SK-N-SH treated with all-trans-retinoic acid at 6 μM for 48 hours (cell line): ENCODE data around the gene CACHD1.

Source experiments
- ATAC-seq: fragments of 200-7000 bp; cut with Tn5 transposase; 3 replicates; pipeline ENCODE4 v1.9.1; 2020; ENCODE audit warnings: mild to moderate bottlenecking, moderate library complexity
- ARNTL ChIP-seq: fragments of 450-650 bp; formaldehyde crosslinking; IDR thresholded peaks from 2 replicates; pipeline ENCODE4 v1.5.0; 2020; ENCODE audit warnings: low read depth, mild to moderate bottlenecking, moderate library complexity, borderline replicate concordance
- BACH2 ChIP-seq: fragments of 250-450 bp; sonication (Bioruptor Pico); IDR thresholded peaks from 2 replicates; pipeline ENCODE4 v1.9.0; 2021; ENCODE audit warnings: mild to moderate bottlenecking, borderline replicate concordance
- CSDC2 ChIP-seq: fragments of 250-450 bp; sonication (Bioruptor Pico); IDR thresholded peaks from 2 replicates; pipeline ENCODE4 v1.5.0; 2020; ENCODE audit warnings: mild to moderate bottlenecking, moderate library complexity
- ESRRG ChIP-seq: fragments of 250-450 bp; sonication (Bioruptor Pico); IDR thresholded peaks from 2 replicates; pipeline ENCODE4 v1.6.1; 2021; ENCODE audit warnings: mild to moderate bottlenecking
- GLIS3 ChIP-seq: fragments of 250-450 bp; sonication (Bioruptor Pico); IDR thresholded peaks from 2 replicates; pipeline ENCODE4 v1.5.0; 2020; ENCODE audit warnings: mild to moderate bottlenecking, moderate library complexity
- ISL1 ChIP-seq: fragments of 250-450 bp; sonication (Bioruptor Pico); IDR thresholded peaks from 2 replicates; pipeline ENCODE4 v2.1.2; 2022; ENCODE audit warnings: mild to moderate bottlenecking, moderate library complexity
- OSR1 ChIP-seq: fragments of 250-450 bp; sonication (Bioruptor Pico); IDR thresholded peaks from 2 replicates; pipeline ENCODE4 v1.8.0; 2022; ENCODE audit warnings: moderate library complexity, mild to moderate bottlenecking, inconsistent platforms
- PPARA ChIP-seq: fragments of 250-450 bp; sonication (Bioruptor Pico); IDR thresholded peaks from 2 replicates; pipeline ENCODE4 v1.5.0; 2020; ENCODE audit warnings: mild to moderate bottlenecking, borderline replicate concordance
- RARB ChIP-seq: fragments of 250-450 bp; sonication (Bioruptor Pico); IDR thresholded peaks from 2 replicates; pipeline ENCODE4 v1.8.0; 2021; ENCODE audit warnings: mild to moderate bottlenecking, moderate library complexity
- SNAI2 ChIP-seq: fragments of 250-450 bp; sonication (Bioruptor Pico); IDR thresholded peaks from 2 replicates; pipeline ENCODE4 v1.5.0; 2020; ENCODE audit warnings: mild to moderate bottlenecking, moderate library complexity
- TCF4 ChIP-seq: fragments of 250-450 bp; sonication (Bioruptor Pico); IDR thresholded peaks from 2 replicates; pipeline ENCODE4 v1.8.0; 2021; ENCODE audit warnings: mild to moderate bottlenecking, moderate library complexity, borderline replicate concordance
- TOX ChIP-seq: fragments of 250-450 bp; sonication (Bioruptor Pico); IDR thresholded peaks from 2 replicates; pipeline ENCODE4 v1.8.0; 2021; ENCODE audit warnings: mild to moderate bottlenecking, moderate library complexity, borderline replicate concordance
- ZC3H10 ChIP-seq: fragments of 250-450 bp; sonication (Bioruptor Pico); IDR thresholded peaks from 2 replicates; pipeline ENCODE4 v1.5.1; 2021; ENCODE audit warnings: mild to moderate bottlenecking, moderate library complexity
- ZFP3 ChIP-seq: fragments of 250-450 bp; sonication (Bioruptor Pico); IDR thresholded peaks from 2 replicates; pipeline ENCODE4 v1.5.0; 2020; ENCODE audit warnings: mild to moderate bottlenecking, moderate library complexity
- ZFP30 ChIP-seq: fragments of 450-650 bp; formaldehyde crosslinking; IDR thresholded peaks from 2 replicates; pipeline ENCODE4 v1.5.0; 2022; ENCODE audit warnings: mild to moderate bottlenecking, moderate library complexity
- ZNF565 ChIP-seq: fragments of 450-650 bp; formaldehyde crosslinking; conservative IDR thresholded peaks from 2 replicates; pipeline ENCODE4 v1.5.0; 2020; ENCODE audit warnings: low read depth, mild to moderate bottlenecking, moderate library complexity
- ZNF70 ChIP-seq: fragments of 450-650 bp; formaldehyde crosslinking; IDR thresholded peaks from 2 replicates; pipeline ENCODE4 v1.5.0; 2020; ENCODE audit warnings: mild to moderate bottlenecking, moderate library complexity
- ZNF8 ChIP-seq: fragments of 450-650 bp; formaldehyde crosslinking; IDR thresholded peaks from 2 replicates; pipeline ENCODE4 v1.5.0; 2020; ENCODE audit warnings: mild to moderate bottlenecking, moderate library complexity
- TF ChIP-seq, protein P1 (sequence below): fragments of 250-450 bp; sonication (Bioruptor Pico); IDR thresholded peaks from 2 replicates; pipeline ENCODE4 v1.5.1; 2020; ENCODE audit warnings: low read depth, mild to moderate bottlenecking, moderate library complexity
- TF ChIP-seq, protein P2 (sequence below): fragments of 250-450 bp; sonication (Bioruptor Pico); IDR thresholded peaks from 2 replicates; pipeline ENCODE4 v1.8.0; 2021; ENCODE audit warnings: low read depth, mild to moderate bottlenecking, moderate library complexity, borderline replicate concordance
- TF ChIP-seq, protein P3 (sequence below): fragments of 250-450 bp; sonication (Bioruptor Pico); IDR thresholded peaks from 2 replicates; pipeline ENCODE4 v1.5.0; 2020; ENCODE audit warnings: mild to moderate bottlenecking, moderate library complexity
- TF ChIP-seq, protein P4 (sequence below): fragments of 250-450 bp; sonication (Bioruptor Pico); IDR thresholded peaks from 2 replicates; pipeline ENCODE4 v1.5.1; 2021; ENCODE audit warnings: mild to moderate bottlenecking, moderate library complexity

The CACHD1 gene

DNA sequence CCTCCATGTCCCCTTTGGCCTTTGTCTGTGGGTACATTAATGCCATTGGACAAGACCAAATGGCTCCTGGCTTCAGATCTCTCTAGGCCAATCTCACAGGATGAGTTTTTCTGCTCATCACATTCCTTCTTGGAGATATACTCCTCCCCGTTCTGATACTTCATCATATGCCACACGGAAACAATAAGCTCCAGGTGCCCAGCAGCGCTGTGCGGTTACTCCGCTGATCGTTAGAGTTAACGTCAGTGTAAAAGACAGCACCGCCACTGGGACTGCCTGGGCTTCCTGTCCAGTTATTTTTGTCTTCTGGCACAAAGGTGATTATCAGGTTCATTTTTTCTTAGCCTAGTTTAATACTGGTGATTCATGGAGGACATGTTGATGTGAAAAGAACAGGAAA lies 22.5 kb downstream of the CACHD1 start:
- TF ChIP-seq ZNF8 (CRISPR knock-in tag) (no peak), OSR1 (no peak)
- TF ChIP-seq, all 23 proteins: peak for 0
- no peak for ATAC-seq

DNA sequence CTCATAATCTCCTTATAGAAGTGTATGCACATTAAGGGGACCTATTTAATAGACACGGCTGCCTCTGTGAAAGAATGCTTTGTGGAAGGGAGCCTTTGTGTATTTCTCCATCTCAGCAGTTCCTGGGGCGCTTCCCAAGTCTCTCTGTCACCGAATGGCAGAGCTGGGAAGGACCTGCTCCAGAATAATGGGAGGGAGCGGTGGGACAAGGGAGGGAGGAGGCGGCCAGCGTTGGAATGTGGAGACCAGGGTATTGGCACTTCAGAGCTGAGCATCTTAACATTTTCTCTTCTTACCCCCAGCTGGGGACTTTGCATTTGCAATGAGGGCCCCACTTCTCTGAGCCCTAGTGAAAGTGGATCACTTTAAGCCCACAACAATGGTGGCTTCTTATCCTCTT lies 23.9 kb downstream of the CACHD1 start:
- ATAC-seq, result no peak
- no peak for TF ChIP-seq ZFP30
- TF ChIP-seq, protein P1, sequence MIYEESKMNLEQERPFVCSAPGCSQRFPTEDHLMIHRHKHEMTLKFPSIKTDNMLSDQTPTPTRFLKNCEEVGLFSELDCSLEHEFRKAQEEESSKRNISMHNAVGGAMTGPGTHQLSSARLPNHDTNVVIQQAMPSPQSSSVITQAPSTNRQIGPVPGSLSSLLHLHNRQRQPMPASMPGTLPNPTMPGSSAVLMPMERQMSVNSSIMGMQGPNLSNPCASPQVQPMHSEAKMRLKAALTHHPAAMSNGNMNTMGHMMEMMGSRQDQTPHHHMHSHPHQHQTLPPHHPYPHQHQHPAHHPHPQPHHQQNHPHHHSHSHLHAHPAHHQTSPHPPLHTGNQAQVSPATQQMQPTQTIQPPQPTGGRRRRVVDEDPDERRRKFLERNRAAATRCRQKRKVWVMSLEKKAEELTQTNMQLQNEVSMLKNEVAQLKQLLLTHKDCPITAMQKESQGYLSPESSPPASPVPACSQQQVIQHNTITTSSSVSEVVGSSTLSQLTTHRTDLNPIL, result no peak
- no peak for TF ChIP-seq TCF4 (CRISPR knock-in tag)

DNA sequence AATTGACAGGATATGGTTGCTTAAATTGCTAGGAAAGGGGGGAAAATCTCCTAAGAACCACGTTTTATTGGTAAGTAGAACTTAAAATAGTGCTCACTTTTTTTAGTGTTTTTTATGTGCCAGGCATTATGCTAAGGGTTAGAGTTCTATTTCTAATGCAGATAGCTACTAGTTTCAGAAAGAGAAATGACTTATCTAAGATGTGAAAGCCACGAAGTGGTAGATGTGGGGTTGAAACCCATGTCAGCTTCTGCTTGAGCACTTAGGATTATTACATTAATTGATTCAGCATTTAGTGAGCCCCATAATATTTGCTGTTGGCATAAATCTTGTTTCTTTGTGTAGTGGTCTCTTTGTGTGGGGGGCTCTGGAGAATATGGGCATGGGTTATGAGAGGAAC lies 24.7 kb downstream of the CACHD1 start:
- TF ChIP-seq ZNF70 (CRISPR knock-in tag), result no peak
- TF ChIP-seq ZFP30, result no peak
- TF ChIP-seq ARNTL (CRISPR knock-in tag), result no peak
- no peak for TF ChIP-seq SNAI2 (CRISPR knock-in tag)
- TF ChIP-seq ESRRG (CRISPR knock-in tag), result no peak
- no peak for TF ChIP-seq GLIS3 (CRISPR knock-in tag)
- TF ChIP-seq, protein P1, result no peak
- TF ChIP-seq TOX, result no peak
- TF ChIP-seq RARB (CRISPR knock-in tag), result no peak
- no peak for TF ChIP-seq ZNF565 (CRISPR knock-in tag)
- no peak for TF ChIP-seq ISL1 (CRISPR knock-in tag)
- TF ChIP-seq OSR1, result no peak
- no peak for TF ChIP-seq PPARA (CRISPR knock-in tag)
- no peak for TF ChIP-seq ZC3H10 (CRISPR knock-in tag)
- TF ChIP-seq, protein P2, sequence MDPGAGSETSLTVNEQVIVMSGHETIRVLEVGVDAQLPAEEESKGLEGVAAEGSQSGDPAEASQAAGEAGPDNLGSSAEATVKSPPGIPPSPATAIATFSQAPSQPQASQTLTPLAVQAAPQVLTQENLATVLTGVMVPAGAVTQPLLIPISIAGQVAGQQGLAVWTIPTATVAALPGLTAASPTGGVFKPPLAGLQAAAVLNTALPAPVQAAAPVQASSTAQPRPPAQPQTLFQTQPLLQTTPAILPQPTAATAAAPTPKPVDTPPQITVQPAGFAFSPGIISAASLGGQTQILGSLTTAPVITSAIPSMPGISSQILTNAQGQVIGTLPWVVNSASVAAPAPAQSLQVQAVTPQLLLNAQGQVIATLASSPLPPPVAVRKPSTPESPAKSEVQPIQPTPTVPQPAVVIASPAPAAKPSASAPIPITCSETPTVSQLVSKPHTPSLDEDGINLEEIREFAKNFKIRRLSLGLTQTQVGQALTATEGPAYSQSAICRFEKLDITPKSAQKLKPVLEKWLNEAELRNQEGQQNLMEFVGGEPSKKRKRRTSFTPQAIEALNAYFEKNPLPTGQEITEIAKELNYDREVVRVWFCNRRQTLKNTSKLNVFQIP, result no peak
- no peak for ATAC-seq

DNA sequence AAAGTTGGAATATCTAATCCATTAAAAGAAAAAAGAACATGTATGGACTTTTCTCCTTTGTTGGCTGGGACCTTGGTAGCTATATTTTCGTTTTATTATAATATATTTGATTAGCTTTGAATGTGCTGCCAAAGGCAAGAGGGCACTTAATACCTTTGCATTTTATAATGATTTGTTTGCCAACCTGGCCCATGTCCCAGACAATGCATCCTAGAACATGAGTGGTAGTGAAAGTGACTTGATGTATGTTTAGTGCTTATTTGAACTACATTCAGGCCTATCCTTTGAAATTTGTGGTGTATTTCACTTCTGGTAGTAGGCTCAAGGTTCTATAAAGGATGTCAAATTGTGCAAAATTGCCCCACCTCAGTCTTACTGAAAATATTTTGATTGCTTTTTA lies 25.9 kb downstream of the CACHD1 start:
- TF ChIP-seq ZC3H10 (CRISPR knock-in tag) (no peak), ZNF70 (CRISPR knock-in tag) (no peak), RARB (CRISPR knock-in tag) (no peak), ZNF8 (CRISPR knock-in tag) (no peak), ZFP30 (no peak), ISL1 (CRISPR knock-in tag) (no peak), TCF4 (CRISPR knock-in tag) (no peak), CSDC2 (CRISPR knock-in tag) (no peak), OSR1 (no peak), PPARA (CRISPR knock-in tag) (no peak), ZFP3 (CRISPR knock-in tag) (no peak), ESRRG (CRISPR knock-in tag) (no peak), TOX (no peak), ZNF565 (CRISPR knock-in tag) (no peak), BACH2 (CRISPR knock-in tag) (no peak), GLIS3 (CRISPR knock-in tag) (no peak)
- TF ChIP-seq, protein P2, result no peak
- TF ChIP-seq, protein P3, sequence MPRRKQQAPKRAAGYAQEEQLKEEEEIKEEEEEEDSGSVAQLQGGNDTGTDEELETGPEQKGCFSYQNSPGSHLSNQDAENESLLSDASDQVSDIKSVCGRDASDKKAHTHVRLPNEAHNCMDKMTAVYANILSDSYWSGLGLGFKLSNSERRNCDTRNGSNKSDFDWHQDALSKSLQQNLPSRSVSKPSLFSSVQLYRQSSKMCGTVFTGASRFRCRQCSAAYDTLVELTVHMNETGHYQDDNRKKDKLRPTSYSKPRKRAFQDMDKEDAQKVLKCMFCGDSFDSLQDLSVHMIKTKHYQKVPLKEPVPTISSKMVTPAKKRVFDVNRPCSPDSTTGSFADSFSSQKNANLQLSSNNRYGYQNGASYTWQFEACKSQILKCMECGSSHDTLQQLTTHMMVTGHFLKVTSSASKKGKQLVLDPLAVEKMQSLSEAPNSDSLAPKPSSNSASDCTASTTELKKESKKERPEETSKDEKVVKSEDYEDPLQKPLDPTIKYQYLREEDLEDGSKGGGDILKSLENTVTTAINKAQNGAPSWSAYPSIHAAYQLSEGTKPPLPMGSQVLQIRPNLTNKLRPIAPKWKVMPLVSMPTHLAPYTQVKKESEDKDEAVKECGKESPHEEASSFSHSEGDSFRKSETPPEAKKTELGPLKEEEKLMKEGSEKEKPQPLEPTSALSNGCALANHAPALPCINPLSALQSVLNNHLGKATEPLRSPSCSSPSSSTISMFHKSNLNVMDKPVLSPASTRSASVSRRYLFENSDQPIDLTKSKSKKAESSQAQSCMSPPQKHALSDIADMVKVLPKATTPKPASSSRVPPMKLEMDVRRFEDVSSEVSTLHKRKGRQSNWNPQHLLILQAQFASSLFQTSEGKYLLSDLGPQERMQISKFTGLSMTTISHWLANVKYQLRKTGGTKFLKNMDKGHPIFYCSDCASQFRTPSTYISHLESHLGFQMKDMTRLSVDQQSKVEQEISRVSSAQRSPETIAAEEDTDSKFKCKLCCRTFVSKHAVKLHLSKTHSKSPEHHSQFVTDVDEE (CRISPR knock-in tag), result no peak
- TF ChIP-seq, protein P1, result no peak
- TF ChIP-seq, protein P4, sequence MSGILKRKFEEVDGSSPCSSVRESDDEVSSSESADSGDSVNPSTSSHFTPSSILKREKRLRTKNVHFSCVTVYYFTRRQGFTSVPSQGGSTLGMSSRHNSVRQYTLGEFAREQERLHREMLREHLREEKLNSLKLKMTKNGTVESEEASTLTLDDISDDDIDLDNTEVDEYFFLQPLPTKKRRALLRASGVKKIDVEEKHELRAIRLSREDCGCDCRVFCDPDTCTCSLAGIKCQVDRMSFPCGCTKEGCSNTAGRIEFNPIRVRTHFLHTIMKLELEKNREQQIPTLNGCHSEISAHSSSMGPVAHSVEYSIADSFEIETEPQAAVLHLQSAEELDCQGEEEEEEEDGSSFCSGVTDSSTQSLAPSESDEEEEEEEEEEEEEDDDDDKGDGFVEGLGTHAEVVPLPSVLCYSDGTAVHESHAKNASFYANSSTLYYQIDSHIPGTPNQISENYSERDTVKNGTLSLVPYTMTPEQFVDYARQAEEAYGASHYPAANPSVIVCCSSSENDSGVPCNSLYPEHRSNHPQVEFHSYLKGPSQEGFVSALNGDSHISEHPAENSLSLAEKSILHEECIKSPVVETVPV, result no peak
- ATAC-seq, result no peak
